Measurements from ENCODE around the gene PCDHA1.

- TF ChIP-seq POLR2A (IDR thresholded peaks at IDR 0.05): no peak
- TF ChIP-seq CTCF (IDR thresholded peaks at IDR 0.05): no peak
Observed at GRCh38 chr5:140870221-140871201, 84.6 kb downstream of the PCDHA1 start.

All from lower leg skin (tissue), 3 donors.